AG09309 (cell line): ENCODE results near the gene AMIGO1.
"Not testable (repeated sequence)": the region's sequence is repeated elsewhere in the genome, so short reads cannot be mapped to it uniquely, and the experiment has no call there.

ENCODE experiments used
- DNase-seq: peaks from one replicate; pipeline ENCODE4 v3.0.0-alpha.2; 2010; ENCODE audit warnings: low read depth
- H3K4me3 ChIP-seq: 2 replicates; pipeline ENCODE4 v1.5.1; 2011; ENCODE audit warnings: mild to moderate bottlenecking, low read depth, low read length, moderate library complexity; ENCODE audit not compliant: control insufficient read depth
- CTCF ChIP-seq: IDR thresholded peaks from 2 replicates; pipeline ENCODE4 v1.5.1; 2011; ENCODE audit warnings: mild to moderate bottlenecking, low read depth, low read length, inconsistent platforms; ENCODE audit not compliant: insufficient read depth, control insufficient read depth; ENCODE audit errors: missing control alignments

Gene AMIGO1

DNA sequence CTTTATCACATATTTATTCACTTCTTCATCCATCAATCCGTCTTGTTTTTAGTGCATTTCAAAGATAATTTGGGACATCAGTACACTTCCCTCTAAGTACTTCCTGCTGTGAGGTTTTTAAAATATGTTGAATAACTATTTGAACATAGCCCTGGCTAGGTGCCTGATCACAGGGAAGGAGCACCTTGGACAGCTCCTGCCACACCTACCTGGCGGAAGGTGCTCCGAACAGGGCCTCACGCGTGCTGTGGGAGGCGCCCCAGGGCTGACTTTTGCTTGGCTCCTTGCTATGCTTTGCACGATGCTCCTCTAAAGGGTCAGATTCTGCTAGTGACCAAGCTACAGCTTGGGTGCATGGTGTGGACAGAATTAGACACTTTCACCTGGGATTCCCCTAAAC, 30.7 kb downstream of the AMIGO1 start:
- H3K4me3 ChIP-seq, result no peak overlapping the region
- TF ChIP-seq CTCF, result no peak
- DNase-seq, result no peak

DNA sequence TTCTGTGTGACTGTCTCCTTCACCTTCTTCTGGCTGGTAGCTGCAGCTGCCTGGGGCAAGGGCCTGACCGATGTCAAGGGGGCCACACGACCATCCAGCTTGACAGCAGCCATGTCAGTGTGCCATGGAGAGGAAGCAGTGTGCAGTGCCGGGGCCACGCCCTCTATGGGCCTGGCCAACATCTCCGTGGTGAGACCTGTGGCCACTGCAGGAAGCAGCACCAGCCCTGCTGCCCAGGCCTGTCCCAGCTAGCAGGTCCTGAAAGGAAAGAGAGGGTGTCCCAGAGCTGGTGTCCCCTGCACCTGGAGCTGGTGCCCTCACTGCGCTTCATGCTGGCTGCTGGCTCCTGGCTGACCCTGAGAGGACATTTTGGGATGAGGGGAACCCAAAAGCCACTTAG, 31.7 kb downstream of the AMIGO1 start:
- no peak for DNase-seq
- TF ChIP-seq CTCF, result no peak

GRCh38 chr1:109476825-109477224, 32.7 kb downstream of the AMIGO1 start:
- TF ChIP-seq CTCF, result no peak
- no peak overlapping the region for H3K4me3 ChIP-seq
- no peak for DNase-seq

More for the DNA sequence above, 31.7 kb downstream of the AMIGO1 start:
- no peak overlapping the region for H3K4me3 ChIP-seq

DNA sequence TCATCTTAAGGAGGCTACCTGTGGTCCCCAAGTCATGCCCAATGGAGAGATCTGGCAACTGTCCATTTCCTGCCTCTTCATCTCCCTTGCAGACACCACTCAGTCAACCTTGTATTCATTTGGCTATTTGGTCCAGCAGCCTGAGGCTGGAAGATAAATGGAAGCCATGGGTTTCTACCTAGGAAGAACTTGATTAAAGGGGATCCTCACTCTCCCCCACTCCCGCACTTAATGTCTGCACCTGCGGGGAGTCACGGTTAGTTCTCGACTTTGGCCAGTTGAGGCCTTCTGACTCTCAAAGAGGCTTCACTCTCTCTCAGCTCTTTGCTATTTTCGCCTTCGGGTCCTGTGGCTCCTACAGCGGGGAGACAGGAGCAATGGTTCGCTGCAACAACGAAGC, 34.3 kb downstream of the AMIGO1 start:
- no peak overlapping the region for H3K4me3 ChIP-seq
- DNase-seq, result no peak
- no peak for TF ChIP-seq CTCF

- no peak for TF ChIP-seq CTCF
- no peak overlapping the region for H3K4me3 ChIP-seq
- DNase-seq, result no peak
Observed at GRCh38 chr1:109474697-109475096, 34.8 kb downstream of the AMIGO1 start.

- DNase-seq, H3K4me3 ChIP-seq: not testable (repeated sequence)
Observed at GRCh38 chr1:109473284-109474057, 36.1 kb downstream of the AMIGO1 start.

DNA sequence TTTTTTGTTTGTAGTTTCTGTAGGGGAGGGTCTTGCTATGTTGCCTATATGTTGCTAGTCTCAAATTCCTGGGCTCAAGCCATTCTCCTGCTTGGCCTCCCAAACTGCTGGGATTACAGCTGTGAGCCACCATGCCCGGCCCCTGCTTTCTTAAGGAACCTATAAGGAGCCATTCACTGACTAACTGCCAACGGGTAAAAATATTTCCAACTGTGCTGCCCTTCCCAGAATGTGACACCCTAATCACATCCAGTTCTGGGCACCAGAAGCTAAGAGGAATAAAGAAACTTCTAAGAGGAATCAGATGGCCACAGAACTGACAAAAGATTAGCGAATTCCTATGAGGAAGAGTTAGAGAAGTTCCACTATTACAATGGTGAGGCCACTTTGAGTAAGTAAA, 36.7 kb downstream of the AMIGO1 start:
- H3K4me3 ChIP-seq, result no peak overlapping the region
- DNase-seq, result no peak
- no peak for TF ChIP-seq CTCF
